HuH-7.5 (cell line): ENCODE results near the gene PPP2R3B.
"Not testable (repeated sequence)": the region's sequence is repeated elsewhere in the genome, so short reads cannot be mapped to it uniquely, and the experiment has no call there.

ENCODE experiments used
- DNase-seq: peaks from one replicate; pipeline ENCODE4 v3.0.0; 2011; ENCODE audit warnings: low spot score

PPP2R3B gene

DNA sequence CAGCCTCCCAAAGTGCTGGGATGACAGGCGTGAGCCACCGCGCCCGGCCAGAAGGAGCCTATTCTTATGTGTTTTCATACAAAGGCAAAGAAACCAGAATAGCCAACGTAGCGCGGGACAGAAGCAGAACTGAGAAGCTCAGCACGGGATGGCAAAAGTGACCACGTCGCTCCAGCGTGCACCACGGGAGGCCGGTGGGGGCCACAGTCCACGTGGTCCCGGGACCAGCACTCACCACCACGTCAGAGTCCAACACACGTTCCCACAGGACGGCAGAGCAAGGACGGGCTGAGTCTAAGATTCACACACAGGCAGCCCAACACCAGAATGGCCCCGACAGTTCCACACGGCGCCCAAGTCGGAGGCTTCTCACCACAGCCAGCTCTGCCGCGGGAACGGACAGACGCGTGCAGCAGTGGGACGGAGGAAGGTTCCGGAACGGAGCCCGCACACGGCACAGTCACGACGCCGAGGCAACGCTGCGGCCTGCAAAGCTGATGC, 49.3 kb downstream of the PPP2R3B start:
- DNase-seq = no peak

DNA sequence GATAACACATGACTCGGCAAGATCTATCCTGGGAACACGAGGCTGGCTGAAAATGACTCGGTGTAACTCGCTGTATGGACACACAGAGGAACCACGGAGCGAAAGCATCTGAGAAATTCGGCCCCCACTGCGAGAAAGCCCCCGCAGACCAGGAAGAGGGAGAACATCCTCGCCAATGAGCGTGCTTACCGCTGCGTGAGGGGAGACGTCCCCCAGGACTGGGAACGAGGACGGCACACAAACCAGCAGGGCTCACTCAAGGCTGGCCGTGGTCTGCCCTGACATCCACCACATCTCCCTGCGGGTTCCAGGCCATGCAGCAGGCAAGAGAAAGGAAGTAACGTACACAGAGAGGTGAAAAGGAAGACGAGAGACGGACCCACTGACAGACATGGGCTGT, 50.5 kb downstream of the PPP2R3B start:
- DNase-seq = no peak

DNA sequence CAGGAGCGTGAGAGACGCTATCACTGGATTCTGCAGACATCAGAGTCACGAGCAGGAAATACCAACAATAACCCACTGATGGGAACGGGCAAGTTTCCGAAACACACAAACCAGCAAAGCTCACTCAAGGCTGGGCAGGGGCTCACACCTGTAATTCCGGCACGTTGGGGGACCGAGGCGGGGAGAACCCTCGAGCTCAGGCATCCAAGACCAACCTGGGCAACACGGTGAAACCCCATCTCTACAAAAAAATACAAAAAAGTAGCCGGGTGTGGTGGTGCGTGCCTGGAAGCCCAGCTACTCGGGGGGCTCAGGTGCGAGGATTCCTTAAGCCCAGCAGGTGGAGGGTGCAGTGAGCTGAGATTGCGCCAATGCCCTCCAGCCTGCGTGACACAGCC, 51.0 kb downstream of the PPP2R3B start:
- DNase-seq = no peak

DNA sequence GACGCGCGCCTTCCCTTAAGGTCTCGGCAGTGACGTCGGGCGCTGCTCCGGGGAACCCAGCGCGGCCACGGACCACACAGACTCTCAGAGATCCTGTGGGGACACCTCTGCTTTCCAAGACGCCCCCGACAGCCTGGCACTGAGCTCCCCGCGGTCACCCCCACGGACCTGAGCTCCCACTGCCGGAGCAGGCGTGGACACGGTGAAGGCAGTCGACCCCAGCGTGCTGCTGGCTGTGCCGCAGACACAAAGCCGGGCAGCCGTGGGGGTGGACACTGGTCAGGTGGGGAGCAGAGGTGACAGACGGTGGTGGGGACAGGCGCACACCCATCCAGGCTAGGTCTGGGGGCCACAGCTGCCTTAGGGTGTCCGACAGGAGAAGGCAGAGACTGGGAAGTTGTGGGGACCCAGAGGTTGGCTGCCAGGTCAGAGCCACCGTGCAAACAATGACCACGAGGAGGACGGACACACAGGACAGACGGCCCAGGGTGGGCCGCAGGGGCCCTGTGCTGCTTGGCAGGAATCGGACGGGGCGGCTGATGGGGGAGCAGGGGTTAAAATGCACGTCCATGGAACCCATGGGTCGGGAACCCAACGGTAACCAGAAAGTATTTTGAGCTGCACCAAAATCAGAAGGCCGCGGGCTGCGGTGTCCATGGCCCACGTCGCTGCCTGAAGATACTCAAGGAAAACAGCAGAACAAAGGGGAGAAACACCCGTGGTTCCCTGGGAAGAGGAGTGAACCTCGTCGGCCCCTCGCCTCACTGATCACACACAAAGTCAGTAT, 51.5 kb downstream of the PPP2R3B start:
- no peak for DNase-seq

DNA sequence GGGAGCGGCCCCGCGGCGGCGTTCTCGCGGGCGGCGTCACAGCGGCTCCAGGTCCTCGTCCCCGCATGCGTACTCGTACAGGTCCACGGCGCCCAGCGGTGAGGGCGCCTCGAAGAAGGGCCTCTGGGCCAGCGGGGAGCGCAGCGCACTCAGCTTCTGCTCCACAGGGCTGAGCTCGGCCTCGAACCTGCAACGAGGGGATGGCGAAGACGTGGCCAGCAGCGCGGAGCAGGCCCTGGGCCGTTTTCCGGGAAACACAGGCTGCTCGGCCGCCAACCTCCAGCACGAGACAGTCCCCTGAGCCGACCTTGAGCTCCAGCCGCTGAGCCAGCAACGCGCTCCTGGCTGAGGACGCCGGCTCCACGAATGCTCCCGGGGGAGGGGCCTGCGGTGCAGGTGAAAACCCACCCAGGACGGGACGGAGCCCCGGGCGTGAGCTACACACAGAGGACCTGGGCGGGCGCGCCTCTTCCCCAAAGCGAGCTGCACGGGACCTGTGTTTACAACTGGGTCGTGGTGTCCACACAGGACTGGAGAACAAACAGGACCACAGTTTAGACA, 52.3 kb downstream of the PPP2R3B start:
- no peak for DNase-seq

DNA sequence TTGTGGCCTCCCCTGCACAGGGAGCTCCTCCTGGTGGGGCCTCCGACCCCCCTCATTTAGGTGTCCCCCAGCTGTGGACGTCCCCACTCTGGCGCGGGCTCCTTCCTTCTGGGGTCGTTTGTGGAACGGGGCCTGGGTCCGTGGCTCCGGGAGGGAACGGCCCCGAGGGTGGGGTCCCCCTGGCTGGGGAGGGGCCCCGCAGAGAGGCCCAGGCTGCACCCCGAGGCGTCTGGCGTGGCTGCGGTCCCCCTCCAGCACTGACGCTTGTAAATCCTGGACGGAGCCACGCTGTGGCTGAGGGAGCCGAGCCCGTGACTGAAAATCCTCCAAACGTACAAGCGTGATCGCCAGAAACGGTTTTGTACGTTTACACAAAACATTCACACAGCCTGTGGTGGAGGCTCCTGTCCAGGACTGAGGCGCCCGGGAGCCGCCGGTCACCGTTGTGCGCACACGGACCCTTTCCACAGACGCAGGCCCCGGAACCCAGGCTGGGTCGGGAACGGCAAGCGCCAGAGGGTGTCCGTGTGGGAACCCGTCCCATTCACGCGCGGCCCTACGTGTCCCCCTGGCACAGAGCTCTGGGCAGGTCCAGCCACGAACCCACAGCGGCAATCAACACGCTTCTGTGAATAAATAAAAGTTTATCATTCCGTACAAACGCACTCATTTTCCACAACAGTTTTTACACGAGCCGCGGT, 52.9 kb downstream of the PPP2R3B start:
- DNase-seq = no peak

DNA sequence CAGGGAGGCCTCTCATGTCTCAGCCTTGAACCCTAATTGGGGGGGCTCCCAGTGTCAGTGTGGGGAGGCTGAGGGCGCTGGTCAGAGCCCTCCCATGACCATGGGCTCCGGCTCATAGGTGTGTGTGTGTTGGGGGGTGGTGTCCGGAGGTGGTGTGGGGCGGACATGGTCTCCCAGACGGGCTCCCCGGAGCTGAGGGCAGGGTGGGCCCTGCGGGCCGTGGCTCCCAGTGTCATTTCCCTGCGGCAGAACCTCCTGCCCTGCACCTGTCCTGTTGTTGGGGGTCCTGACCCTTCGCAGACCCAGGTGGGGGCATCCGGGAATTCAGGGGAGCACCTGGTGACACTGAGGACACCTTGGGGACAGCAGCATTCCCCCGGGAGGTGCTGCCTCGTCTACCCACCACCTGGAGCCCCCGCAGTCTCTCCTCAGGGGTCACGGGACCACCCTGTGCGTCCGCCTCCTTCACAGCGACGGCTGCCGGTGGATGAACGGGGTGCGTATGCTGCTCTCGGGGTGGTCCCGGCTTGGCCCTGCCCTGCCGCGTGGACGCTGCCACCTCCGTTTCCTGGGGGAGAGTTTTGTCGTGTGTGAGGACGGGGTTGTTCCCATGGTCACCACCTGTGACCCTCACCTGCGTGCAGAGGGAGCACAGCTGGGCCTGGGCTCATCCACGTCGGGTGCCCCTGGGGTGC, 53.6 kb downstream of the PPP2R3B start:
- no peak for DNase-seq

DNA sequence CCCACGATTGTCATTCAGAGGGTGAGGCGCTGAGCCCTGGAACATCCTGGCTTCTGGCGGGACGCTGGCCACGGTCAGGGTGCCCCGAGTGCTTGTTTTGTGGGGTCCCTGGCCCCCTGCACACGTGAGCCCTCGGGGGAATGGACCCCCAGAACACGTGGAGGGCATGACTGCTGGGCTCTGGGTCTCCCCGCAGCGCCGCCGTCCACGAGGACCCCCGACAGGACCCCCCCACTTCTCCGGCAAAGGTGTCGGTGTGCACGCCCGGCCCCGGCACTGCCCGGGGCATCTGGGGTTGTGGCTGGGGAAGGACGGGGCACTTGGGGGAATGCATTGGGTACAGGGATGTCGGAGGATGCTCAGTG, 54.2 kb downstream of the PPP2R3B start:
- DNase-seq = no peak

DNA sequence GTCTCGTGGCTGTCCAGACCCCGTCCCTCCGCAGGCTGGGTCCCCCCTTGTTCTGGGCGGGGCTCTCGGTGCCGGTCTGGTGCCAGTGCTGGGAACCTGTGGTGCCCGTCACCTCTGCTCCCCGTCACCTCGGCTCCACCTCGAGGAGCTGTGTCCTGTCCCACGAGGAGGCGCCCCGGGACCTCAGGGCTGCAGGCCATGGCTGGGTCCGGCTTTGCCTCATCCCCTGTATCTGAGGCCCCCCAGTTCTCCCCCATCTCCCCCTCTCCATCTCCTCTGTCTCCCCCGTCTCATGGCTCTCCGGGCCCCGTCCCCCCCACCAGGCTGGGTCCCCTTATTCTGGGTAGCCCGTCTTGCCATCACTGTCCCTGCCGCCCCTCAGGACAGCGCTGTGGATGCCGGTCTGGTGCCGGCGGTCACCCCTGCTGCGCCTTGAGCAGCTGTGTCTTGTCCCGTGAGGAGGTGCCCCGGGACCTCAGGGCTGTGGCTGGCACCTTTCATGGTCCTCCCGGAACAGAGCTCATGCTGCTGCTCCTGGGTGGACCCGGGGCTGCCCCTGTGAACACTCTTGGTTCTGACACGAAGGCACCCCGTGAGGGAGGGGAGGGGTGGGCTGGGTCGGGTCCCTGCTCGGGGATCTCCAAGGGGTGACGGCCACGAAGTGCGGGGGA, 54.7 kb downstream of the PPP2R3B start:
- no peak for DNase-seq

DNA sequence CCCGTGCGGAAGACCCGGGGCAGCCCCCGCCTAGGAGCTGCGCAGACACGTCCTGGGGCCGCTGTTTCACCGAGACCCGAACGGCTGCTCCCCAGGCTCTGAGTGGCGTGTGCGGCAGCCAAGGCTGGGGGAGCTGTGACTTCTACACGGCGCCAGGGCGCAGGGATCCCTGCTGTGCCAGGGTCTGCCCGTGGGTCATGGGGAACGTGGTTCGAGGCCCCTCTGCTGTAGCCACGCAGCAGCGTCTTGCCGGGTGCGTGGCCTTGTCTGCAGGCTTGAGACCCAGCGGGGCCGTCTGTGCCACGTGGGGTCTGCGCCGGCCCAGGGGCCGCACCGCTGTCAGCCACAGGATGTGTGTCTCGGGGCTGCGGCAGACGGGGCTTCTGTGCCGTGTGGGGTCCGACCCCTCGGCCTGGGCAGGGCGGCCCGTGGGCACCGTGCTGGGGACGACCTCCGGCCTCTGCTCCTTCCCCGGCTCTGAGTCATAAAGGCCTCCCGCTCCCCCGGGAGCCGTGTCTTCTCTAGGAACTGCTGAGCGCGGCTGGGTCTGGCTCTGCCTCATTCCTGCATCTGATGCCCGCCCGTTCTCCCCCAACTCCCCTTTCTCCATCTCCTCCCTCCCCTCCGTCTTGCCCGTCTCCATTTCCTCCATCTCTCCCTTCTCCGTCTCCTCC, 55.4 kb downstream of the PPP2R3B start:
- DNase-seq = no peak

DNA sequence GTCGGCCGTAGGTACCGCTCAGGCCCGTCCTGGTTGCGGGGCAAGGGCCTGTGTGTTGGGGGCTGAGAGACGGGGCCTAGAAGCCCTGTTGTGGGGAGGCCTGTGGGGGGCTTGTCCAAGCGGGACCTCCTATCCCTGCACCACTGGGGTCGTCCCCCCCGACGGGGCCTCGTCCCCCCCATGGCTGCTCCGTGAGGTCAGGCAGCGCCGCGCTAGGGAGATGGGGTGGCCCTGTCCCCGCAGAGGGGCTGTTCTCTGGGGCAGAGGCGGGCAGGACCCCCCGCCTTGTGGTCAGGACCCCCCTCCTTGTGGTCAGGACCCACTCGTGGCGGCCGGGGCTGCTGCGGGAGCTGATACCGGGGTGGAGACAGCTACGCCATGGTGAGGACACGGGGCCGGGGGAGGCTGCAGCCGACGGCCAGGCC, 56.0 kb downstream of the PPP2R3B start:
- no peak for DNase-seq

DNA sequence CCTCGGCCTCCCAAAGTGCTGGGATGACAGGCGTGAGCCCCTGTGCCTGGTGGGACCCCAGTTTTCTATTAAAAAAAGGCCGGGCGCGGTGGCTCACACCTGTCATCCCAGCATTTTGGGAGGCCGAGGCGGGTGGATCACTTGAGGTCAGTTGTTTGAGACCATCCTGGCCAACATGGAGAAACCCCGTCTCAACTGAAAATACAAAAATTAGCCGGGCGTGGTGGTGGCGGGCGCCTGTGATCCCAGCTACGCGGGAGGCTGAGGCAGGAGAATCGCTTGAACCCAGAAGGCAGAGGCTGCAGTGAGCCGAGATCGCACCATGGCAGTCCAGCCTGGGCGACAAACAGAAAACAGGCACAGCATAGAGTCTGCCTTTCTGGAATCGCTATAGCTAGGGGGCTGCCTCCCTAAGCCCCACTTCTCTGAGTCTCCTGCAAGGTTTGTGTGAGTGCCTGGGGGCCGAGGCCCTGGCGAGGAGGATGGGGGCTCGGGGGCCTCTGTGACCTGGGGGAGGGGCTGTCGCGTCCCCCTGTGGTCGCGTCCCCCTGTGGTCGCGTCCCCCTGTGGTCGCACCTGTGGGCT, 56.5 kb downstream of the PPP2R3B start:
- DNase-seq = not testable (repeated sequence)

DNA sequence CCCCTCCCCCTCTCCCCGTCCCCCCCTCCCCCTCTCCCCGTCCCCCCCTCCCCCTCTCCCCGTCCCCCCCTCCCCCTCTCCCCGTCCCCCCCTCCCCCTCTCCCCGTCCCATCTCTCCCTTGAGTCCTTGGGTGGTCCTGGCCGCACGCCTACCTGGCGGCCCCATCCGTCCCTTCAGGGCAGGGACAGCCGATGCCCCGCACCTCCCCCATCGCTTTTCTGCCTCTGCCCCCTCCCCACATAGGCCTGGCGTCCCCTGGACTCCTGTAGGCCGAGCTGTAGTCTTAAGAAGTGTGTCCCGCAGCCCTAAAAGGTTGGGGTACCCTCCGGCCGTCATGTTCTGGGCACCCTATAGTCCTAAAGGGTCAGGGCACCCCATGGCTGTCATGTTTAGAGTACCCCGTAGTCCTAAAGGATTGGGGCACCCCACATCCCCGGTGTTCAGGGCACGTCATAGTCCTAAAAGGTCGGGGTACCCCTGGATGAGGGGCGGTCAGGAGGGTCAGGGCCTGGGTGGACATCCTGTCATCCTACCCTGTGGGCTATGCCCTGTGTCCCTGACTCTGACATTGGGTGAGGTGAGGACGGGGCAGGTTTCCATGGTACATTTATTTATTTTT, 57.3 kb downstream of the PPP2R3B start:
- no peak for DNase-seq

DNA sequence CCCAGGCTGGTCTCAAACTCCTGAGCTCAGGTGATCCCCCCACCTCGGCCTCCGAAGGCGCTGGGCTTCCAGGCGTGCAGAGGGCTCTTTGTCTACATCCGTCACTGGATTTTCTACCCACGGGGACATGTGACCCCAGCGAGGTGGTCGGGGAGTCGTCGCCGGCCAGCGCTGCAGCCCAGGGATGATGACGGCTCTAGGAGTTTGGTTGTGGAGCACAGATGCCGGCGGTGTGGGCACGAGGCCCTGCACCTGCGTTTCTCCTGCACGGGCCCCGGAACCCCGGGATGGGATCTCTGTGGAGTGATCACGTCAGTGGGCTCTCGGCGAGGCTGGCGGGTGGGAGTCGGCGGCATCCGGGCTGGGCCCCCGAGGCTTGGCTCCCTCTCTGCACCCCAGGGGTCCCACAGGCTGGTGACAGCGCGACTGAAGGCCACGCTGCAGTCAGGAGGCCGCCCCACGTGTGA, 59.0 kb downstream of the PPP2R3B start:
- no peak for DNase-seq

DNA sequence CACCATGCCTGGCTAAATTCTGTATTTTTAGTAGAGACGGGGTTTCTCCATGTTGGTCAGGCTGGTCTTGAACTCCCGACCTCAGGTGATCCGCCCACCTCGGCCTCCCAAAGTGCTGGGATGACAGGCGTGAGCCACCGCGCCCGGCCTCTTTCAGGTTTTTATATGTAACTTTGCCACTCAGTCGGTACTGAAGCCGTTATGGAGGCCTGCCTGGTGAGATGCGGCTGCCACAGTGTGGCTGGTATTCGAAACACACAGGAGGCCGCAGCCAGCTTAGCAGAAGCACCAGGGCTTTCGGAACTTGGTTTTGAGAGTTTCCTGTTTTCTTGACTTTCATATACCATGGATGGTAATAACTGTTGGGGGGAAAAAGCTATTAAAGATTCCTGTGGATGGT, 62.0 kb downstream of the PPP2R3B start:
- not testable (repeated sequence) for DNase-seq

DNA sequence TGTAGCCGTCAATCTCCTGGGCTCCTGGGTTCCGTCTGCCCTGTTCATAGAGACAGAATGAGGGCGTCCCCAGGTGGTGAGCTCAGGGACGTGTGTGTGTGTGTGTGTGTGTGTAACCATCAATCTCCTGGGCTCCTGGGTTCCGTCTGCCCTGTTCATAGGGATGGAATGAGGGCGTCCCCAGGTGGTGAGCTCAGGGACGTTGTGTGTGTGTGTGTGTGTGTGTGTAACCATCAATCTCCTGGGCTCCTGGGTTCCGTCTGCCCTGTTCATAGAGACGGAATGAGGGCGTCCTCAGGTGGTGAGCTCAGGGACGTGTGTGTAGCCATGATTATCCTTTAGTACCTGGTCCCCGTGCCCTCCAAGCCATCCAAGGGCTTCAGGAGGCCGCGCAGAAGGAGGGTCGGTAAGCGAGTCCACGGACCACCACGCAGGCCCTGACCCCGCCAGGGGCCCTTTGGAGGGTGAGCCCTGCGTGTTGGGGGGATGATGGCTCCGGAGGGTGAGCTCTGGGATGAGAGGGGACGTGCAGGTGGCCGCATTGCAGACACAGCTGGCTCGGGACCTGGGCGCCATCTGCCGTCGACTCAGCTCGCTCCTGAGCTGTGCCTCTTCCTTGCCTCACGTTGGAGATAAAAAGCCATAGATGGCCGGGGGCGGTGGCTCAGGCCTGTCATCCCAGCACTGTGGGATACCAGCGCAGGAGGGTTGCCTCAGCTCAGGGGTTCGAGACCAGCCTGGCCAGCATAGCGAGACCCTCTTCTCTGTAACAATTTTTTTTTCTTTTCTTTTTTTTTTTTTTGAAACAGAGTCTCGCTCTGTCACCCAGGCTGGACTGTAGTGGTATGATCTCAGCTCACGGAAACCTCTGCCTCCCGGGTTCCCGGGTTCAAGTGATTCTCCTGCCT, 62.7 kb downstream of the PPP2R3B start:
- no peak for DNase-seq

DNA sequence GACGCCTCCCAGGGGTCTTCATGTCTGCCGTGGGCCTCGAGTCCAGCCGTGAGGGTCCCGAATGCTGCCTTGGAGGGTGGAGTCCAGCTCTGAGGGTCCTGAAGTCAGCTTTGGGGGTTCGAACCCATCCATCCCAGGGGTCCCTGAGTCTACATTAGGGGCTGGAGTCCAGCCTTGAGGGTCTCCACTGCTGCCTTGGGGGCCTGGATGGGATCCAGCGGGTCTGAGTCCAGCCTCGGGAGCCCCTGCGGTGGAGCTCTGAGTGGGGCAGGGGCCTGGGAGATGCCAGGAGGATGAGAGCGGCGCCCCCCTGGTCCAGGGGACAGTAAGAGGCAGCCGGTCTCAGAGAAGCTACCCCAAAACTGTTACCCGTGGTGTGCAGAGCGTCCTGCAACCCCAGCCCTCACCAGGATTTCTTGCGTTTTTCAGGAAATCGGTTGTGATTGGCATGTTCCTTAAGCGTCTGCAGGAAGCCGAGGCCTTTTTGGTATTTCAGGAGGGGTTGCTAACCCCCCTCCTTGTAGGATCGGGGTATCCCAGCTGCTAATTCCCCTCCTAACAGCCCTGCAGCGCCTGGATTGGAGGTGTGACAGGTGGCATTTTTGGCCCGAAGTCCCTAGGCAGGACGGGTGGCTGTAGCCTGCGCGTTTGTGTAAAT, 66.5 kb downstream of the PPP2R3B start:
- DNase-seq = no peak

DNA sequence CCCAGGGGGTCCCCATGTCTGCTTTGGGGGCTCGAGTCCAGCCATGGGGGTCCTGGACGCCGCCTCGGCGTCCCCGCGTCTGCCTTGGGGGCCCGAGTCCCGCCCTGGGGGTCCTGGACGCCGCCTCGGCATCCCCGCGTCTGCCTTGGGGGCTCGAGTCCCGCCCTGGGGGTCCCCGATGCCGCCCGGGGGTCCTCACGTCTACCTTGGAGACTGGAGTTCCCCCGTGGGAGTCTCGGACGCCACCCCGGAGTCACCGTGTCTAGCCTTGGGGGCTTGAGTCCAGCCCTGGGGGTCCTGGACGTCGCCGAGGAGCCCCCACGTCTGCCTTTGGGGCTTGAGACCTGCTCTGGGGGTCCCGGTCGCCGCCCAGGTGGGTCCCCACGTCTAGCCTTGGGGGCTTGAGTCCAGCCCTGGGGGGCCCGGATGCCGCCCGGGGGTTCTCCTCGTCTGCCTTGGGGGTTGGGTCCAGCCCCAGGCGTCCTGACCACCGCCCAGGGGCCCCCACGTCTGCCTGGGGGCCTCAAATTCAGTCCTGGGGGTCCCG, 67.1 kb downstream of the PPP2R3B start:
- DNase-seq = no peak
